H9 (cell line): ENCODE results near the gene MAP3K2. TPM values are rescaled to one million over a fixed set of nuclear protein-coding genes. Genes with fewer than 3 reads are reported as not detected.

Experiments used
- DNase-seq: peaks from one replicate; pipeline ENCODE4 v3.0.0-alpha.2; 2017
- H2AFZ ChIP-seq: one replicate; pipeline ENCODE4 v1.6.1; 2013; ENCODE audit warnings: mild to moderate bottlenecking, low read length, control low read depth, moderate library complexity
- H2AK5ac ChIP-seq: 2 replicates; pipeline ENCODE4 v1.6.1; 2013; ENCODE audit warnings: low read length, control low read depth, mixed read lengths; ENCODE audit not compliant: insufficient read length
- H2BK120ac ChIP-seq: one replicate; pipeline ENCODE4 v1.6.1; 2013; ENCODE audit warnings: low read depth, mild to moderate bottlenecking, low read length, control low read depth, inconsistent platforms; ENCODE audit not compliant: poor library complexity, severe bottlenecking
- H2BK12ac ChIP-seq: 2 replicates; pipeline ENCODE4 v1.6.1; 2013; ENCODE audit warnings: low read length, control low read depth, mixed read lengths, low read depth; ENCODE audit not compliant: insufficient read length
- H2BK15ac ChIP-seq: 2 replicates; pipeline ENCODE4 v1.6.1; 2013; ENCODE audit warnings: low read depth, low read length, control low read depth
- H2BK20ac ChIP-seq: one replicate; pipeline ENCODE4 v1.6.1; 2013; ENCODE audit warnings: low read depth, mild to moderate bottlenecking, low read length, control low read depth, inconsistent platforms; ENCODE audit not compliant: poor library complexity, severe bottlenecking
- H2BK5ac ChIP-seq: 2 replicates; pipeline ENCODE4 v1.6.1; 2013; ENCODE audit warnings: low read length, control low read depth, mixed read lengths; ENCODE audit not compliant: insufficient read length
- H3K14ac ChIP-seq: 2 replicates; pipeline ENCODE4 v1.6.1; 2013; ENCODE audit warnings: low read length, control low read depth; ENCODE audit not compliant: insufficient read depth
- H3K18ac ChIP-seq: 2 replicates; pipeline ENCODE4 v1.6.1; 2013; ENCODE audit warnings: low read depth, mild to moderate bottlenecking, mixed read lengths, low read length, control low read depth; ENCODE audit not compliant: insufficient read length
- H3K23ac ChIP-seq: 2 replicates; pipeline ENCODE4 v1.6.1; 2013; ENCODE audit warnings: low read length, control low read depth, mixed read lengths, low read depth; ENCODE audit not compliant: insufficient read length
- H3K23me2 ChIP-seq: 2 replicates; pipeline ENCODE4 v1.6.1; 2013; ENCODE audit warnings: low read depth, mild to moderate bottlenecking, mixed read lengths, low read length, control low read depth; ENCODE audit not compliant: insufficient read length, poor library complexity, severe bottlenecking
- H3K27ac ChIP-seq: 2 replicates; pipeline ENCODE4 v1.5.1; 2013; ENCODE audit warnings: low read length, control low read depth, mixed read lengths, low read depth; ENCODE audit not compliant: insufficient read length
- H3K27me3 ChIP-seq: 2 replicates; pipeline ENCODE4 v1.6.1; 2013; ENCODE audit warnings: low read length, control low read depth, inconsistent platforms; ENCODE audit not compliant: insufficient read depth
- H3K4ac ChIP-seq: 2 replicates; pipeline ENCODE4 v1.6.1; 2013; ENCODE audit warnings: low read depth, mild to moderate bottlenecking, control low read depth, inconsistent platforms, low read length, moderate library complexity
- H3K4me1 ChIP-seq: 2 replicates; pipeline ENCODE4 v1.6.1; 2013; ENCODE audit warnings: low read length, control low read depth, inconsistent platforms; ENCODE audit not compliant: insufficient read depth
- H3K4me2 ChIP-seq: 2 replicates; pipeline ENCODE4 v1.6.1; 2013; ENCODE audit warnings: low read length, control low read depth, mixed read lengths; ENCODE audit not compliant: insufficient read length, insufficient read depth
- H3K56ac ChIP-seq: 2 replicates; pipeline ENCODE4 v1.6.1; 2013; ENCODE audit warnings: low read depth, mild to moderate bottlenecking, mixed read lengths, low read length, control low read depth; ENCODE audit not compliant: insufficient read length
- H3K79me1 ChIP-seq: 2 replicates; pipeline ENCODE4 v1.6.1; 2013; ENCODE audit warnings: low read depth, mild to moderate bottlenecking, moderate library complexity, low read length, control low read depth, inconsistent platforms; ENCODE audit not compliant: insufficient read depth, poor library complexity, severe bottlenecking
- H3K79me2 ChIP-seq: 2 replicates; pipeline ENCODE4 v1.6.1; 2013; ENCODE audit warnings: low read length, control low read depth, inconsistent platforms; ENCODE audit not compliant: insufficient read depth
- H3K9ac ChIP-seq: 2 replicates; pipeline ENCODE4 v1.6.1; 2013; ENCODE audit warnings: low read length, control low read depth, mixed read lengths; ENCODE audit not compliant: insufficient read length; ENCODE audit errors: extremely low read depth
- H3K9me3 ChIP-seq: one replicate; pipeline ENCODE4 v1.6.1; 2013; ENCODE audit warnings: low read depth, low read length, inconsistent platforms; ENCODE audit not compliant: control insufficient read depth
- H3T11ph ChIP-seq: one replicate; pipeline ENCODE4 v1.6.1; 2013; ENCODE audit warnings: mild to moderate bottlenecking, low read length, control low read depth, inconsistent platforms
- H4K20me1 ChIP-seq: one replicate; pipeline ENCODE4 v1.6.1; 2013; ENCODE audit not compliant: control insufficient read depth, insufficient read length, insufficient read depth
- H4K5ac ChIP-seq: 2 replicates; pipeline ENCODE4 v1.6.1; 2013; ENCODE audit warnings: low read depth, mild to moderate bottlenecking, mixed read lengths, low read length, control low read depth; ENCODE audit not compliant: insufficient read length
- H4K8ac ChIP-seq: replicated peaks from 2 replicates; pipeline ENCODE4 v1.6.1; 2013; ENCODE audit warnings: low read length, control low read depth, mixed read lengths, low read depth; ENCODE audit not compliant: insufficient read length
- H4K91ac ChIP-seq: 2 replicates; pipeline ENCODE4 v1.6.1; 2013; ENCODE audit warnings: low read depth, mild to moderate bottlenecking, moderate library complexity, mixed read lengths, low read length, control low read depth; ENCODE audit not compliant: insufficient read length
- H3K27ac Mint-ChIP-seq, 3 experiments: 2 replicates in 2 of 3; 3 replicates in 1 of 3; pipeline ENCODE4 v1.8.0; 2020 to 2021; ENCODE audit warnings: mixed read lengths in 3 of 3, mild to moderate bottlenecking in 1 of 3, moderate library complexity in 1 of 3
- H3K27me3 Mint-ChIP-seq: 2 replicates; pipeline ENCODE4 v1.8.0; 2021; ENCODE audit warnings: low read depth, mild to moderate bottlenecking, moderate library complexity, mixed read lengths
- H3K36me3 Mint-ChIP-seq, 3 experiments: 2 replicates in 2 of 3; 3 replicates in 1 of 3; pipeline ENCODE4 v1.8.0; 2020 to 2021; ENCODE audit warnings: low read depth in 3 of 3, mixed read lengths in 3 of 3; ENCODE audit not compliant: insufficient read depth in 1 of 3
- H3K4me1 Mint-ChIP-seq, 2 experiments: 2 replicates each; pipeline ENCODE4 v1.8.0; 2020; ENCODE audit warnings: mixed read lengths in 2 of 2
- H3K4me3 Mint-ChIP-seq, 2 experiments: 2 replicates in 1 of 2; 3 replicates in 1 of 2; pipeline ENCODE4 v1.8.0; 2020 to 2021; ENCODE audit warnings: mild to moderate bottlenecking in 2 of 2, mixed read lengths in 2 of 2, moderate library complexity in 1 of 2
- H3K9me3 Mint-ChIP-seq, 2 experiments: 2 replicates in 1 of 2; 3 replicates in 1 of 2; pipeline ENCODE4 v1.8.0; 2020; ENCODE audit warnings: mild to moderate bottlenecking in 2 of 2, mixed read lengths in 2 of 2, moderate library complexity in 1 of 2
- WGBS: extraction: QIAGEN DNeasy Blood & Tissue Kit; methylation state at CpG from one replicate; pipeline ENCODE4 v1.1.7; 2013; ENCODE audit warnings: missing lambda C conversion rate, low lambda C conversion rate, mixed read lengths; ENCODE audit not compliant: insufficient read length; ENCODE audit errors: extremely low coverage; 5-methylcytosine and 5-hydroxymethylcytosine counted together
- total RNA-seq: library from RNA; stranded (reverse); gene quantifications from 2 replicates; pipeline ENCODE4 v1.2.1, GENCODE V29; 2021
- TF ChIP-seq, protein P1 (sequence below): fragments of 200-600 bp; sonication (generic); conservative IDR thresholded peaks from 3 replicates; pipeline ENCODE4 v1.8.0; 2021; ENCODE audit warnings: antibody characterized with exemption, mild to moderate bottlenecking

The MAP3K2 gene
- total RNA-seq, 1 experiment from 2014 or later, result 25.8 TPM

DNA sequence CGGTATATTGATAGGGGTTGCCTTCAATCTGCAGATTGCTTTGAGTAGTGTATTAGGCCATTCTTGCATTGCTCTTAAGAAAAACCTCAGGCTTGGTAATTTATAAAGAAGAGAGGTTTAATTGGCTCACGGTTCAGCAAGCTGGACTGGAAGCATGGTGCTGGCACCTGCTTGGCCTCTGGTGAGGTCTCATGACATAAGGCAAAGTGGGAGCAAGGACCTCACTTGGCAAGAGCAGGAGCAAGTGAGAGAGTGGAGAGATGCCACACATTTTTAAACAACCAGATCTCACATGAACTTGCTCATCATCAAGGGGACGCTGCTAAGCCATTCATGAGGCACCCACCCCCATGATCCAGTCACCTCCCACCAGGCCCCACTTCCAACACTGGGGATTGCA, 4.9 kb downstream of the MAP3K2 start:
- Histone ChIP-seq H3K9me3 (no peaks in the 10 kb centered on the region), H2AFZ (no peak overlapping the region), H3K79me1 (no peaks in the 10 kb centered on the region), H3K4ac (no peak overlapping the region), H2BK12ac (no peak overlapping the region), H2BK15ac (no peak overlapping the region), H3K23ac (no peak overlapping the region), H2BK20ac (no peak overlapping the region), H3K56ac (no peak overlapping the region), H2BK5ac (no peak overlapping the region), H3K23me2 (peaks cover 4% of the 10 kb centered on the region), H2BK120ac (no peak overlapping the region), H4K91ac (no peak overlapping the region), H3K18ac (no peak overlapping the region), H3T11ph (no peak overlapping the region), H3K9ac (no peak overlapping the region), H2AK5ac (no peak overlapping the region), H3K27me3 (no peaks in the 10 kb centered on the region), H4K8ac (no peak overlapping the region), H3K79me2 (peaks cover 12% of the 10 kb centered on the region; the same call in 1 of the 2 replicates), H3K4me1 (no peaks in the 10 kb centered on the region), H3K4me2 (no peak overlapping the region), H3K27ac (no peak overlapping the region), H4K20me1 (no peaks in the 10 kb centered on the region), H3K14ac (no peak overlapping the region), H4K5ac (no peak overlapping the region)
- H3K27ac Mint-ChIP-seq, result peak overlapping the region in 2 of 3 experiments; percentile 6 to 85; a peak in 2 of 7 replicates
- TF ChIP-seq, protein P1, sequence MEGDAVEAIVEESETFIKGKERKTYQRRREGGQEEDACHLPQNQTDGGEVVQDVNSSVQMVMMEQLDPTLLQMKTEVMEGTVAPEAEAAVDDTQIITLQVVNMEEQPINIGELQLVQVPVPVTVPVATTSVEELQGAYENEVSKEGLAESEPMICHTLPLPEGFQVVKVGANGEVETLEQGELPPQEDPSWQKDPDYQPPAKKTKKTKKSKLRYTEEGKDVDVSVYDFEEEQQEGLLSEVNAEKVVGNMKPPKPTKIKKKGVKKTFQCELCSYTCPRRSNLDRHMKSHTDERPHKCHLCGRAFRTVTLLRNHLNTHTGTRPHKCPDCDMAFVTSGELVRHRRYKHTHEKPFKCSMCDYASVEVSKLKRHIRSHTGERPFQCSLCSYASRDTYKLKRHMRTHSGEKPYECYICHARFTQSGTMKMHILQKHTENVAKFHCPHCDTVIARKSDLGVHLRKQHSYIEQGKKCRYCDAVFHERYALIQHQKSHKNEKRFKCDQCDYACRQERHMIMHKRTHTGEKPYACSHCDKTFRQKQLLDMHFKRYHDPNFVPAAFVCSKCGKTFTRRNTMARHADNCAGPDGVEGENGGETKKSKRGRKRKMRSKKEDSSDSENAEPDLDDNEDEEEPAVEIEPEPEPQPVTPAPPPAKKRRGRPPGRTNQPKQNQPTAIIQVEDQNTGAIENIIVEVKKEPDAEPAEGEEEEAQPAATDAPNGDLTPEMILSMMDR, result no peak
- WGBS, result no CpG with 5 or more reads among the region's 3 CpGs
- peaks cover 9 to 14% of the 10 kb centered on the region in 2 experiments for H3K4me1 Mint-ChIP-seq
- no peak for DNase-seq
- no peaks in the 10 kb centered on the region for H3K27me3 Mint-ChIP-seq
- H3K4me3 Mint-ChIP-seq, result no peak overlapping the region
- H3K9me3 Mint-ChIP-seq, result peaks cover 0 to 2% of the 10 kb centered on the region in 2 experiments; a peak in 2 of 5 replicates
- H3K36me3 Mint-ChIP-seq, result peaks cover 0 to 5% (median 0%) of the 10 kb centered on the region in 3 experiments; a peak in 2 of 7 replicates
